Measurements from ENCODE around the gene SLC48A1. TPM values are rescaled to one million over a fixed set of nuclear protein-coding genes. Genes with fewer than 3 reads are reported as not detected.

Gene SLC48A1
- total and polyA plus RNA-seq, 10 of the 15 experiments (the other 5 are each of a cell fraction or from before 2014, with no cell fraction given): 1.1 to 4.9 (median 1.9) TPM

DNA sequence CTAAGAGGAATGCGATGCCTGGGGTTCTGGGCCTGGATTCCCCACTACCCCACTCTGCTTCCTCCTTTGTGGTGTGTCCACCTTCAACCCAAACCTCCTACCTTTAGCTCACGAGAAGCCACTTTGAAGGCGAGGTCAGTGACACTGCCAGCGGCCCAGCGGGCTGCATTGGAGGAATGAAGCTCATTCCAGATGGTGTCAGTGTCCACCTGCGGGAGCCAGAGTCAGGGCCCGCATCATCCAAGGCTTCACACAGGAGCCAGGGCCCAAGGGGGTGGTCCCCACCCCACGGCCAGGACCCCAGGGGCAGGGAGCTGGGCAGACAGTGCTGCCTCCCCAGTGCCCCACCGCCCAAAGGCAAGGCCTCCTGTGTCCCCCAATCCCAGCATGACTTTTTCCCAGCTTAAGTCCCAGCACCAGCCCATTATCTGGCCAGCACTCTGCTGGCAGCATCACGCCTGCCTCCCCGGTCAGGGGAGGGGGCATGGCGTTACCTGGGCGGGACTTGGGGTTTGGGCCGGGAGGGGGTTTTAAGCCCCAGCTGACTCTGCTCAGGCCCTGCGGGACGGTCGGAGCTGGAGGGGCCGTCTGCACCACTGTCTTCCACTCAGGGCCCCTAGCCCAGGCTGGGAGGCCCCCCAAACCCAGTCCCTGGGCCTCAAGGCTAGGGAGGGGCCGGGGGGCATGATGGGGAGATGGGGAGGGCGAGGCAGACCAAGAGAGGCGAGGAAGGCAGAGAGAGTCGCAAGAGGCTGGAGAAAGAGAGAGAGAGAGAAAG is 16.9 kb downstream of the SLC48A1 start (continued):
- TF ChIP-seq, protein P1, sequence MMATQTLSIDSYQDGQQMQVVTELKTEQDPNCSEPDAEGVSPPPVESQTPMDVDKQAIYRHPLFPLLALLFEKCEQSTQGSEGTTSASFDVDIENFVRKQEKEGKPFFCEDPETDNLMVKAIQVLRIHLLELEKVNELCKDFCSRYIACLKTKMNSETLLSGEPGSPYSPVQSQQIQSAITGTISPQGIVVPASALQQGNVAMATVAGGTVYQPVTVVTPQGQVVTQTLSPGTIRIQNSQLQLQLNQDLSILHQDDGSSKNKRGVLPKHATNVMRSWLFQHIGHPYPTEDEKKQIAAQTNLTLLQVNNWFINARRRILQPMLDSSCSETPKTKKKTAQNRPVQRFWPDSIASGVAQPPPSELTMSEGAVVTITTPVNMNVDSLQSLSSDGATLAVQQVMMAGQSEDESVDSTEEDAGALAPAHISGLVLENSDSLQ (IDR thresholded peaks at IDR 0.05): no peak

DNA sequence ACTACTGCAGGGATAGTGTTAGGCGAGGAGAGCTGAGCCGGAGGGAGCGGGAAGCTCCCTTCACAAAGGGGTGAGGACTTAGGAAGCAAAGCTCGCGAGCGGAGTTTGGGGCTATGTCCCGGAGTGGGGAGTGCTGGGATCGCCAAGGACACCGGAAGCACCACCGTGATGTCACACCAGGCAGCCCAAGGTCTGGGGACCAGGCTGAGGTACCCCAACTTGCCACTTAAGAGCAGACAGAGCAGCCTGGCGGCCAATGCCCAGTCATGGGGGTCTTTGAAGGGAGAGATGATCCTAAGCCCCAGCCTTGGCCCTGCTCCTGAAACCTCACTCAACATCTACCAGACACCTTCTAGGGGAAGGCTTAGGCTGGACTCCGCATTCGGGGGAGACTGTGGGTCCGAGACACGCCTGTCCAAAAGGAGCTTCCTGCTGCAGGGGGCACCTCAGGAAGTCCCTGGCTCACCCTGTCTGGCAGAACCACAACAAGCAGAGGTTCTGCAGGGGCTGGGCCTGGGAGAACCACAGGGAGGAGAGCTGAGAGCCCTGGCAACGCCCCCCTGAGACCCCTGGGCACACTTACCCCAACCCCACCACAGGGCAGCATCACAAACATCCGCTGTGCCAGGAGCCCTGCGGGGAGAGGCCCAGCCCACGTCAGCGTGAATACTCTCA is 17.8 kb downstream of the SLC48A1 start:
- RAD21 ChIA-PET (ENCODE audit: unreplicated experiment): interaction anchor here (1.0 to 1.1 kb wide), 2 partner anchors 11 to 48 kb away, joined by 3 read pairs; no protein-coding TSS in a partner anchor
- no peak for DNase-seq (ENCODE audit: low read depth, low spot score)
- Histone ChIP-seq H4K20me1 (ENCODE audit: control insufficient read depth, insufficient read depth) (no peaks in the 10 kb centered on the region), H3K4me2 (ENCODE audit: control insufficient read depth, insufficient read depth) (no peak overlapping the region), H3K36me3 (ENCODE audit: control insufficient read depth in 2 of 2, insufficient read depth in 2 of 2, low read length in 1 of 2) (peaks cover 0 to 7% of the 10 kb centered on the region in 2 experiments; a peak in 1 of 4 replicates), H3K9ac (ENCODE audit: control insufficient read depth, insufficient read depth, low read length) (no peak overlapping the region), H2AFZ (ENCODE audit: control insufficient read depth, low read depth, low read length) (no peak overlapping the region), H3K27me3 (replicated peaks in 1 of 2; ENCODE audit: control insufficient read depth in 2 of 2, insufficient read depth in 2 of 2, low read length in 1 of 2) (no peaks in the 10 kb centered on the region), H3K4me3 (no peak overlapping the region), H3K79me2 (ENCODE audit: control insufficient read depth, insufficient read depth, low read length) (no peaks in the 10 kb centered on the region), H3K4me1 (ENCODE audit: control insufficient read depth, insufficient read depth, low read length) (no peaks in the 10 kb centered on the region), H3K27ac (ENCODE audit: control insufficient read depth, insufficient read depth) (no peak overlapping the region), H3K9me3 (replicated peaks; ENCODE audit: control insufficient read depth, insufficient read depth, low read length) (no peaks in the 10 kb centered on the region)
- 77% methylated on average over 20 of the region's 20 CpGs for WGBS (ENCODE audit: insufficient coverage, insufficient replicate concordance, low lambda C conversion rate, missing lambda C conversion rate)
- POLR2A ChIA-PET: interaction anchor here (1.2 kb wide), 1 partner anchor 9 kb away, joined by 4 read pairs; no protein-coding TSS in a partner anchor
- in situ Hi-C loops (cut with MboI) (no loop called here), intact Hi-C loops (cut with micrococcal nuclease; ENCODE audit: unreplicated experiment) (no loop called here)
- CTCF ChIA-PET: interaction anchor here (0.7 to 5.3 kb wide), 3 partner anchors 12 to 48 kb away, joined by 3 to 36 read pairs (median 4); no protein-coding TSS in a partner anchor
- no peak for ATAC-seq
- BruUV-seq (replicated peaks): no TSS peak
- SMC1A ChIA-PET (ENCODE audit: uncharacterized antibody, unreplicated experiment): interaction anchor here (1.5 to 1.7 kb wide), 2 partner anchors 45 to 47 kb away, joined by 4 read pairs; no protein-coding TSS in a partner anchor
- no peak for FAIRE-seq
- TF ChIP-seq WRNIP1 (IDR thresholded peaks at IDR 0.05; ENCODE audit: borderline replicate concordance, low read depth, low read length): no peak
- TF ChIP-seq HDAC2 (IDR thresholded peaks at IDR 0.05): no peak
- TF ChIP-seq ZNF384 (IDR thresholded peaks at IDR 0.05; ENCODE audit: borderline replicate concordance, low read depth, low read length): no peak
- no peak for TF ChIP-seq DPF2 (IDR thresholded peaks at IDR 0.05)
- no peak for TF ChIP-seq NFXL1 (IDR thresholded peaks at IDR 0.05; ENCODE audit: borderline replicate concordance)
- no peak for TF ChIP-seq NRF1 (conservative IDR thresholded peaks at IDR 0.05; ENCODE audit: low read depth, low read length)
- no peak for TF ChIP-seq SIX5 (IDR thresholded peaks at IDR 0.05; ENCODE audit: low read depth, low read length, severe bottlenecking)
- TF ChIP-seq, protein P2, sequence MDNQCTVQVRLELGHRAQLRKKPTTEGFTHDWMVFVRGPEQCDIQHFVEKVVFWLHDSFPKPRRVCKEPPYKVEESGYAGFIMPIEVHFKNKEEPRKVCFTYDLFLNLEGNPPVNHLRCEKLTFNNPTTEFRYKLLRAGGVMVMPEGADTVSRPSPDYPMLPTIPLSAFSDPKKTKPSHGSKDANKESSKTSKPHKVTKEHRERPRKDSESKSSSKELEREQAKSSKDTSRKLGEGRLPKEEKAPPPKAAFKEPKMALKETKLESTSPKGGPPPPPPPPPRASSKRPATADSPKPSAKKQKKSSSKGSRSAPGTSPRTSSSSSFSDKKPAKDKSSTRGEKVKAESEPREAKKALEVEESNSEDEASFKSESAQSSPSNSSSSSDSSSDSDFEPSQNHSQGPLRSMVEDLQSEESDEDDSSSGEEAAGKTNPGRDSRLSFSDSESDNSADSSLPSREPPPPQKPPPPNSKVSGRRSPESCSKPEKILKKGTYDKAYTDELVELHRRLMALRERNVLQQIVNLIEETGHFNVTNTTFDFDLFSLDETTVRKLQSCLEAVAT (IDR thresholded peaks at IDR 0.05): no peak
- TF ChIP-seq RCOR1 (conservative IDR thresholded peaks at IDR 0.05; ENCODE audit: low read depth, low read length): no peak
- TF ChIP-seq TARDBP (IDR thresholded peaks at IDR 0.05; ENCODE audit: borderline replicate concordance): no peak
- TF ChIP-seq PML (IDR thresholded peaks at IDR 0.05; ENCODE audit: low read length): no peak
- TF ChIP-seq HDAC6 (IDR thresholded peaks at IDR 0.05; ENCODE audit: unreplicated experiment): no peak
- TF ChIP-seq CBX5 (IDR thresholded peaks at IDR 0.05; ENCODE audit: low read depth): no peak
- no peak for TF ChIP-seq PAX8 (IDR thresholded peaks at IDR 0.05)
- TF ChIP-seq RAD51 (IDR thresholded peaks at IDR 0.05): no peak
- no peak for TF ChIP-seq STAT3 (IDR thresholded peaks at IDR 0.05; ENCODE audit: low read depth, low read length)
- TF ChIP-seq, protein P3, sequence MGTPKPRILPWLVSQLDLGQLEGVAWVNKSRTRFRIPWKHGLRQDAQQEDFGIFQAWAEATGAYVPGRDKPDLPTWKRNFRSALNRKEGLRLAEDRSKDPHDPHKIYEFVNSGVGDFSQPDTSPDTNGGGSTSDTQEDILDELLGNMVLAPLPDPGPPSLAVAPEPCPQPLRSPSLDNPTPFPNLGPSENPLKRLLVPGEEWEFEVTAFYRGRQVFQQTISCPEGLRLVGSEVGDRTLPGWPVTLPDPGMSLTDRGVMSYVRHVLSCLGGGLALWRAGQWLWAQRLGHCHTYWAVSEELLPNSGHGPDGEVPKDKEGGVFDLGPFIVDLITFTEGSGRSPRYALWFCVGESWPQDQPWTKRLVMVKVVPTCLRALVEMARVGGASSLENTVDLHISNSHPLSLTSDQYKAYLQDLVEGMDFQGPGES (IDR thresholded peaks at IDR 0.05): no peak
